GM21717 (cell line): ENCODE results near the gene STARD3.

ENCODE experiments used
- ATAC-seq: cut with Tn5 transposase; IDR thresholded peaks from one replicate; pipeline ENCODE4 v1.9.1; 2021; ENCODE audit warnings: mild to moderate bottlenecking, moderate library complexity; ENCODE audit not compliant: unreplicated experiment

Gene STARD3

DNA sequence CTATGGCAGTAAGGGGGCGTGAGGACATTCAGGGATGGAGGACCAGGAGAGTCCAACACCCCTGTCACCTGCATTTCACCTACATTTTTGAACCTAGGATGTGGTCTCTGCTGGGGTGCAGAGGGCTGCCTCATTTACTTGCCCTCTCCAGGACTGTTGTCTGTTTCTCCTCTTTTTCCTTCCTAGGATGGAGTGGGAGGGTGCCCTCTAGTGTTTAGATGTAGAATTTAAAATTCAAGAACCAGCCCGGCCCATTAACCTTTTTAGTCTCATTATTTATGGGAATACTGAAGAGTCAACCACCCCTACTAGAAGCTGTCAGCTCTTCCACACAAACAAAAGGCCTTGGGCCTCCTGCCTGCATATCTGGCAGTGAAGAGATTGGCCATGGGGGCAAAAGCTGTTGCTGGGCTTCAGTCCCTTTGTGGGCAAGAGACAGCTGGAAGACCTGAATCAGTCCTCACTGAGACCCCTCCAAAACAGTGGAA is 2.5 kb upstream of the STARD3 start:
- no peak for ATAC-seq

DNA sequence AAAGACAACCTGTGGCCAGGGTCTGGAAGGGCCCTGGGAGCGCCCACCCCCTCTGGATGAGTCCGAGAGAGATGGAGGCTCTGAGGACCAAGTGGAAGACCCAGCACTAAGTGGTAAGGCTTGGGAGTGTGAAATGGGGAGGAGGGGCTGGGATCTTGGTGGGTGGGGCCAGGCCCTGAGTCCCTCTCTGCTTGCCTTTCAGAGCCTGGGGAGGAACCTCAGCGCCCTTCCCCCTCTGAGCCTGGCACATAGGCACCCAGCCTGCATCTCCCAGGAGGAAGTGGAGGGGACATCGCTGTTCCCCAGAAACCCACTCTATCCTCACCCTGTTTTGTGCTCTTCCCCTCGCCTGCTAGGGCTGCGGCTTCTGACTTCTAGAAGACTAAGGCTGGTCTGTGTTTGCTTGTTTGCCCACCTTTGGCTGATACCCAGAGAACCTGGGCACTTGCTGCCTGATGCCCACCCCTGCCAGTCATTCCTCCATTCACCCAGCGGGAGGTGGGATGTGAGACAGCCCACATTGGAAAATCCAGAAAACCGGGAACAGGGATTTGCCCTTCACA is 1.2 kb upstream of the STARD3 start:
- ATAC-seq = no peak

DNA sequence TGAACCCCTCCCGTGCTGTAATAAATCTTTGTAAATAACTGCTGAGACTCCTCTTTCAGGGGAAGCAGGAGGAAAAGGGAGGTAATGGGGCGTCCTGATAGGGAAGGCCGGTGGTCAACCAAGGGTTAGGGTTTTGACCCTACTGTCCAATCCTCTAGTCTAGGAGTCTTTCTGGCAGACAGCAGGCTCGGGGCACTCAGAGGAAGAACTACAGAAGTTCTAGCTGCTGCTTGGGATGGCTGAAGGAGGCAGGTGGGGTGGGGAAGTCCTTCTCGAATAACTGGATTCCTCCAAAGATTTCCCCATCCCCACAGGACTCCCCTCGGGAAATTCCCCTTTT is 387 bp upstream of the STARD3 start:
- ATAC-seq = peak; percentile 9

DNA sequence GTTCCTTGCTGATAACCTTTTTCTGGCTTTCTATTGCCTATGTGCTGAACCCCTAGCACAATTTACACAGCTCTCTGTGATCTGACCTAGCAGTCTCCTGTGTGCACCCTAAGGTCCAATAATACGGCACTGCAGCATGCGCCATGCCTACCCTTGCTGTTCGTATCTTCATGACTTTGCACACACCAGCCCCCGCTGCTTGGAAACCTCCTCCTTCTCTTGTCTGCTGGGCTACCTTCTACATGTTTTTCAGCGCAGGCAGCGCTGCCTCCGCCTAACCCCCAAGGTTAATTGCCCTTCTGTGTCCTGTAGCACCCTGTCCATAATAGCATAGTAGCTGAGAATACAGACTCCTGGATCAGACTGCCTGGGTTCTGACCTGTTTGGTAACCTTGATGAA is 1.4 kb downstream of the STARD3 start:
- ATAC-seq = no peak

DNA sequence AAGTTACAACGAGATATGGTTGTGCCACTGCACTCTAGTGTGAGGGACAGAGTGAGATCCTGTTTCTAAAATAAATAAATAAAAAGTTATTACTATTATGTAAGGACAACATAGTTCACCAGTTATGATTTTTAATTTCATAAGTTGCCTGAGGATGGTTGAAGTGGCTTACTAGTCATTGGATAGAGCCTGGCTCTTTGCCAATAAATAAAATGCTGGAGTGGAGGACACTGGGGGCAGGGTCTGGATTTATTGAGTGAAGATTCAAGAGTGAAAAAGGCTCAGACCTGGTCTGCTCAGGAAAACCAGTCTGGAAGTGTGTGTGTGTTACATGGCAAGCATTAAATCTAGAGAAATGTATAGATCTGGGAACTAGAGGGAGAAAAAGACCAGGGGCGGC is 2.1 kb downstream of the STARD3 start:
- no peak for ATAC-seq

DNA sequence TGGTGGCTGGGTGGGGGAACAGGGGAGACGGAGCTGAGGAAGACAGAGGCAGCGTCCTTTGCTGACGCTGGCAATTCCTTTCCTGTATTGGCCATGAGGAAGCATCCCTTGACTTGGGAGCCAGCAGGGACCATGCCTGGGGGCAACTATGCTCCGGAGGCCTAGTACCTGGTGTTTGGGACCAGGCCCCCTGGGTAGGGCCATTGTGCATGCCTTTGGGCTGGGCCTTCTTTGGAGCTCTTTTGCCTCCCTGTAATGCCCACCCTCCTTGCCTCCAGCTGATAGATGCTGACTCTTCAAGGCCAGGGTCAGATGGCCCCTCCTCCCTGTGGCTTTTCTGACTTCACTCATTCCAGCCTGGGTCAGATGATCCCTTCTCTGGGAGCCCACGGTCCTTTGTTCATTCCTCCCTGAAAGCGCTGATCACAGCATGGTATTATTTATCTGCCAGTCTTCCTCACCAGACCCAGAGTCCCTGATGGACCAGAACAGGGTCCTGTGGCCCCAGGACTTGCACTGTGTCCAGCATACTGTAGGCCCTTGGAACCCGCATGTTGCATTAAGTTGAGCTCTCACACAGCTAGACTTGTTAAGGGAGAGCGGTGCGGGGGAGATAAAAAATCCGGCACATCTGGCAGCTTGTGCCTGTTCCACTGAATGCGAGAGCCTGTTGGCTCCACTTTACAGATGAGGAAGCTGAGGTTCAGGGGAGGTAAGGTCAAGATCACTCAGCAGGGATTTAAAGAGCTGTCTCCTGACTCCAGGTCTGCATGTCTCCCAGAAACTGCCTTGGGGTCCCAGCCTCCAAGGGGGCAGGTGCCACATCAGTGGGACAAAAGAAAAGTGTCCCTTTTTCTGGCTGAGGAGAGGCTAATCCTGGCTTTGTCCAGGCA is 2.9 kb downstream of the STARD3 start:
- ATAC-seq = no peak

DNA sequence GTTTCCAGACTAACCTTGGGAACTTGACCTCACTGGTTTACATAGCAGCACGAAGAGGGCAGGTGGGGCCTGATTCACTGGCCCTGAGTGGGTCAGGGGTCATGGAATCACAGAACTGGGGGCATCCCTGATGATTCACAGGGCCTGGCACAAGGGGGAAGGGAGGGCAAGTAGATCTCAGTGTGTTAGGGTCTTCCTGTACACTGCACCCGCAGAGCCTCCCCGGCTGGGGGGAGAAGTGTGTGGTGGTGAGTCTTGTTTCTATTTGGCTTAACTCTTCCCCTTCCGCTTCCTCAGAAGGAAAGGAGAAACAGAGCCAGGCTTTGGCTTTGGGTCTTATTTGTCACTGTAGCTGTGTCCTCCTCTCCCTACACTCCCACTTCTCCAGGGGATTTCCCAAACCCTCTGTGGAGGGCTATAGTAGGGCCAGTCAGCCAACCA is 3.7 kb downstream of the STARD3 start:
- no peak for ATAC-seq

DNA sequence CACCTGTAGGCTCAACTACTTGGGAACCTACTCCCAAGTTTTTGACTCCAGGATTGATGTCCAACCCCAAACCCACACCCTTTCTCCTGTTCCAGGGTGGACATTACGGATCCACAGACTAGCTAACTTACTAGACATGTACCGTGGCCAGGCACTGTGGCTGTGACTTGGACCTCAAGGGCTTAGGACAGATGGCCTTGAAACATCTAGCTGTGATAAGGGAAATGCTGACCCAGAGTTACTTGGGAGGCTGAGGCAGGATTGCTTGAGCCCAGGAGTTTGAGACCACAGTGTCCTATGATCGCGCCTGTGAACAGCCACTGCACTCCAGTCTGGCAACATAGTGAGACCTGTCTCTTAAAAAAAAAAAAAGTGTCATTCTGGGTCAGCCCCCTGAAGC is 4.2 kb downstream of the STARD3 start:
- no peak for ATAC-seq

DNA sequence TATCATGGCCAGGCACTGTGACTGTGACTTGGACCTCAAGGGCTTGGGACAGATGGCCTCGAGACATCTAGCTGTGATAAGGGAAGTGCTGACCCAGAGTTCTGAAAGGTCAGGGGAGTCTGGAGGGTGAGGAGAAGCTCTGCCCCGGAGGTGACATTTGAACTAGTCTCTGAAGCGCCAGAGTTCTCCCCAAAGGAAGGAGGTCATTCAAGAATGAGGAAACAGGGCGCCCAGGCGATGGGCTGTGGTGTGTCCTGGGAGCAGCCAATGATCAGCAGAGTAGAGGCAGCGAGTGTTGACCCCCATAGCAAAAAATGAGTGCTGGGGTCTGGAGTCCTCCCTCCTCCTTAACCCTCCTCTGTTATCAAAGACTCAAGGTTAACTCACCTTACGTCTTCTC is 4.9 kb downstream of the STARD3 start:
- ATAC-seq = no peak

DNA sequence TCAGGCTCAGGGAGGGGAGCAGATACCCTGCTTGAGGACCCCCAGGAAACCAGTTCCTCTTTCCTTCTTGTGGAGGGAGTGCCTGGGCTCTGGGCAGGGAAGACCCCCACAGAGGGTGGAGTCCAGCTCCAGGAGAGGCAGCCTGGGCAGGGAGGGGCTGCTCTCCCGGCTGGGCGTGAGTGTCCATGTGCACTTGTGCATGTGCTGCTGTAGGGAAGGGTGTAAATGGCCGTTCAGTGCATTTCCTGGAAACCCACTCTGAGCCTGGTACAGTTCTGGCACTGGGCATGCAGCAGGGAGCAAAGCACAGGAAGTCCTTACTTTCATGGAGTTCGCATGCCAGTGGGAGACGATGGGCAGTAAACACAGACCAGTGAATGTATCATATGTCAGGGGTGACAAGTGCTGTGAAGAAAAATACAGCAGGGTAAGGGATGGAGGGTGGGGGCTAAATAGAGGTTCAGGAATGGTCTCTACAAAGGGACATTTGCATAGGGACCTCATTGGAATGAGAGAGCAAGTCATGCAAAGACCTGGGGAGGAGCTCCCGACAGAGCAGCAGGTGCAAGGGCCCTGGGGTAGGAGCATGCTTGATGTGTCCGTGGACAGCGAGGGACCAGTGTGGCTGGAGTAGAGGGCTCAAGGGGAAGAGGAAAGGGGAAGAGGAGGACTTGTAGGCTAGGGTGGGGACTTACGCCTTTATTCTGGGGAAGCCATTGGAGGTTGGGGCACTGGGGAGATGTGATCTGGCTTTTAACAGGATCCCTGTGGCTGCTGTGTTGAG is 5.5 kb downstream of the STARD3 start:
- ATAC-seq = no peak

DNA sequence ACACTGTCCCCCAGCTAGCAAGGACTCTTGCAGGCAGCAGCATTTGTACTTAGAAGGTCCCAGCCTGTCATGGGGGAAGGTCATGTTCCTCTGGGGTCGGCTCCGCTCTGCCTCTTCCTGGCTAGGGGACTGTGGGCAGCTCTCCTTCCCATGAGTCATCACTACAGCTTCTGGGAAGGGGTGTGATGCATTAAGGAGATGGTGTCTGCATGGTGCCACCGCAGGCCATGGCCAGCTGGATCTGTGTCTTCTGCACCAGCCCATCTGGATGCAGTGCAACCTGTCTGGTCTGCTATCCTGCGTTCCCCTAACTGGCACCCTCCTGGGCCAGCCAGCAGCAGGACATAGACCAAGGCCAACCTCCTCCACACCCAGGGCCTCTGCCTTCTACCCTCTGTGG is 6.3 kb downstream of the STARD3 start:
- no peak for ATAC-seq

DNA sequence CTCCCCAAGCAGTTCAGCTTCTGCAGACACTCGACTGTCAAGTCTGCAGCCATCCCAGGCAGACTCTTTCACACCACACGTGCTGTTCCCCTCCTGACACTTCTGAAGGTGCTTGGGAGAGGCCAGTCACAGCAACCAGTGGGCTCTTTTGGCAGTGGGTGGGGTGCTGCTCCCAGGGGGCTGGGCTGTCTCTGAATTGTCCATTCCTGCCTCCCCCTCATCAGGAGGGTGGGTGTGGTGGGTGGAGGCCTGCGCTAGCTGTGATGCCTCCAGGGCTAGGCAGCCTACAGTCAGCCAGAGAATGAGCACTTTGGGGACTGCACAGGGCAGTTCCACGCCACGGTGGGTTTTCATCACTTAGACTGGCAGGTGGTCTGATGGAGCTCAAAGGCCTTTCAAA is 10.3 kb downstream of the STARD3 start:
- no peak for ATAC-seq

DNA sequence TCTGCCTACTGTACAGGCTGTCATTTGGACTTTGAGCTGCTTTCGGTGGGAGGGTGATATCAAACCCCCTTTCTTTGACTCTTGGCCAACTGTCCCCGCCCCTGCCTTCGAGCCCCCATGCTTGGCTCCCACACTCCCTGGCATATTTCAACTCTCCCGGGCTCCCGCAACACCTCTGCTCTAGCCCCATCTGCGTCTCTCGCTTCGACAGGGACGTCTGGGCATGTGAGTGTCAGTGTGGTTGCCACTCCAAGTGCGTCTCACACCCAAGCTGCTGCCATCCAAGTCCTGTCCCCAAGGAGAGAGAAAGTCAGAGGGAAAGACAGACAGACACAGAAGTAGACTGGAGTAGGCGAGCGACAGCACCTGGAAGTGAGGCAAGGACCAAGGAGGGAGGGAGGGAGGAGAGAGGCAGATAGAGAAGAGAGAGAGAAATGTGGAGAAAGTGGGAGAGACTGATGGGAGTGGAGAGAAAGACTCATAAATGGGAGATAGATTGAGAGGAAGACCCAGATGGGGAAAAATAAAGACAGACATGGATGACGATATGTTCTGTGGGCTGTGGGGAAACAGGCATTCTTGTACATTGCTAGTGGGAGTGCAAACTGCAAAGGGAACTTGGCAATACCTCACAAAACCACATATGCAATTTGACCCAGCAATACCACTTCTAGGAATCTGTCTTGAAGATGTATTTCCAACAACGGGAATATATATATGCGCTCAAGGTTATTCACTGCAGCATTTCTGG is 11.8 kb downstream of the STARD3 start:
- ATAC-seq = no peak

DNA sequence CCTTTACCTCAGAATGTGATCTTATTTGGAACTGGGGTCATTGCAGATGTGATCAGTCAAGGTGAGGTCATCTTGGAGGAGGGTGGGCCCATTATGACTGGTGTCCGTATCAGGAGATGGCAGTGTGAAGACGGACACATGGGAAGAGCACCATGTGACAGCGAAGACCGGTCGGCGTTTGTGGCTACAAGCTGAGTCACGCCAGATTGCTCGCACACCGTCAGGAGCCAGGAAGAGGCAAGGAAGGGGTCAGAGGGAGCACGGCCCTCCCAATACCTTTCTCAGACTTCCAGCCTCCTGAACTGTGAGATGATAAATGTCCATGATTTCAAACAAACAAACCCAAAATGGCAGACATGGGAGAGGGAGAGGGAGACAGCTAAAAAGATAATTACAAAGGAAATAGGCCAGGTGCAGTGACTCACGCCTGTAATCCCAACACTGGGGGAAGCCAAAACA is 13.2 kb downstream of the STARD3 start:
- no peak for ATAC-seq

DNA sequence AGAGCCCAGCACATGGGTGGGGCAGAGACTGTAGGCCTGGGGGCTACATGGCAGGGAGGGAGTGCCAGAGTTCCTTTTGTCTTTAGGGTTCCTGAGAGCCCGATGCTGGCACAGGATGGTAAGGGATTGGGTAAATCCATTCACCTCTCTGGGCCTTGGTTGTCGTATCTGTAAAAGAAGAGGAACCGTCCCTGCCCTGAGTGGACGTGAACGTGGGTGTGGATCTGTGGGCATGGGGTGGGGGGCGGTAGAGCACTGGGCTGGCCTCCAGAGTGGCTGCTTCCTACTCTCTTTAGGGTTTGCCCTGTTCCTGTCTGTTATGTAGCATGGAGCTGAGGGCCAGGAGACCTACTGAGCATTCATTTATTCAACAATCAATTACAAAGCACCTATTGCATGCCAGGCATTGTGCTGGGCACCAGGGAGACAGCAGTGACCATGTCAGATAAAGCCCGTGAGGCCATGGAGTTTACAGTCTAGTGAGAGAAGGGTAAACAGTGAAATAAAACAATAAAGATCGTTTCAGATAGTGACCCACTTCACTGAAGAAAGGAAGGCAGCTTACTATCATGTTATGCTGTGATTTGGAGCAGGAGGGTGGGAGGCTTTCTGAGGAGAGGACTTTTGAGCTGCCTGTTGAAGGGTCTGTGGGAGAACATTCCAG is 15.1 kb downstream of the STARD3 start:
- ATAC-seq = no peak

DNA sequence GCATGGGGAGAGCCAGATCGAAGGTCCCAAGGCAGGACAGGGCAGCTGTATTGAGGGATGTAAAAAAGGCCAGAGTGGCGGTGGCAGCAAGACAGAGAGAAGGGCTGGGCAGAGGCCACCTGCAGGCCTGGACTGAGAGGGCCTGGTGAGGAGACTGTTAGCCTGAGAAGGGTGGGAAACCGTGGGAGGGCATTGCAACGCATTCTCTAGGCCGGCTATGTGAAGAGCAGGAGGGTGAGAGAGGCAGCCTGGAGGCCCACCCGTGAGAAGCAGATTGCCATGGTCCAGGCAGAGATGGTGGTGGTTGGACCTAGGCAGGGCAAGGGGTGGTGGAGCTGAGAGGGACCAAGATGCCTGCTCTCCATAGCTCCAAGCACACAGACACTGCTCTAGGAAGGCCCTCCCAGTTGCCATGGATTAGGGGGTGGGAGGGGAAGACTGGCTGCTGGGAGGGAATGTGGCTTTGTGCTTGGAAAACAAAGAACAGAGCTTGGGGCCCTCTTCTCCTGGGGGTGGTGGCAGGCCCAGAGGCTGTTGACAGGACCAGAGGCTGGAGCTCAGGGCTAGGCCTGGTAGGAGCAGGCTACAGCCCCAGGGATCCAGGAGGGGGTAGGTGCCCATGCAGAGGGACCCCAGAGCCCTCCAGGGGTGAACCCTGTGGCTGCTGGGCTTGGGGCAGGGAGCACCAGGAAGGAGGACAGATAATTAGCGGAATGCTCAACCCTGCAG is 15.8 kb downstream of the STARD3 start:
- no peak for ATAC-seq

DNA sequence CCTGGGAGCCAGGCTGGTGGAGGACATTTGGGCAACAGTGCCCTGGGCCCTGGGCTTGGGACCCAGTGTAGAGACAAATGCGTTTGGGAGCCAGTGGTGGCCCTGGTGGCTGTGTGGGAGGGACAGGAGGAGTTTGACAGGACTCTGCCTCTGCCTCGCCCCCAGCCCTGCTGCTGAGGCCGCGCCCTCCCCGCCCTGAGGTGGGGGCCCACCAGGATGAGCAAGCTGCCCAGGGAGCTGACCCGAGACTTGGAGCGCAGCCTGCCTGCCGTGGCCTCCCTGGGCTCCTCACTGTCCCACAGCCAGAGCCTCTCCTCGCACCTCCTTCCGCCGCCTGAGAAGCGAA is 16.3 kb downstream of the STARD3 start:
- ATAC-seq = no peak

DNA sequence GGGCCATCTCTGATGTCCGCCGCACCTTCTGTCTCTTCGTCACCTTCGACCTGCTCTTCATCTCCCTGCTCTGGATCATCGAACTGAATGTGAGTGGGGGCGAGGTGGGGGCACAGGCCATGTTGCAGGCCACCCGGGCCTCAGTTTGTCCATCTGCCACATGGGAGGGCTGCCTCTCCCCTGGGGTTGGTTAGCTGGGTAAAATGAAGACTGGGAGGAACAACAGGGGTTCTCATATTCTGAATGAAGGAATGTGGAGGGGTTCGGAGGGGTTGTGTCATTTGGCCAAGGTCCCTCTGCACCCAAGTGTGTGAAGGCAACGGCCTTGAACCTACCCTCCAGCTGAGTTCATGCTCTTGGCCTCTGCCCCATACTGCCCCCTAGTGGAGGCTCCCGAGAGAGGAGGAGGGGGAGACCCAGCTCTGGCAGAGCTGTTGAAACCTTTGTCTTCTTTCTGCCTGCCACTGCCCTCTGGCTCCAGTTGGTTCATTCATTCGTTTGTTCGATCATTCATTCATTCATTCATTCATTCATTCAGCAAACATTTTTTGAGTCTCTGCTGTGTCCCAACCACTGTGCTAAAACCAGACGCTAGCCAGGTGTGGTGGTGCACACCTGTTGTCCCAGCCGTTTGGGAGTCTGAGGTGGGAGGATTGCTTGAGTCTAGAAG is 16.9 kb downstream of the STARD3 start:
- ATAC-seq = no peak

DNA sequence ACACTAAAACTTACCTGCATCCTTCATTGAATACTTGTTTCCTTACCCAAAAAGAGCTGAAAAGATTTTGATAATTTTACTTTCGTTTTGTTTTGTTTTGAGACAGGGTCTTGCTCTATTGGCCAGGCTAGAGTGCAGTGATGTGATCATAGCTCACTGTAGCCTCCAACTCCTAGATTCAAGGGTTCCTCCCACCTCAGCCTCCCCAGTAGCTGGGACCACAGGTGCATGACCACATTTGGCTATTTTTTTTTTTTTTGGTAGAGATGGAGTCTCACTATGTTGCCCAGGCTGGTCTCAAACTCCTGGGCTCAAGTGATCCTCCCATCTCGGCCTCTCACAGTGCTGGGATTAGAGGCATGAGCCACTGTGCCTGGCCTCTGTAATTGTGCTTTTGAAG is 18.2 kb downstream of the STARD3 start:
- ATAC-seq = no peak
